ENCODE results near the gene FARP1. TPM values are rescaled to one million over a fixed set of nuclear protein-coding genes. Genes with fewer than 3 reads are reported as not detected.

FARP1 gene
- total and polyA plus RNA-seq, 2 of the 13 experiments (the other 11 are each of a cell fraction or from before 2014, with no cell fraction given): 70.6 to 126 TPM

GRCh38 chr13:98246538-98247172 is 103.8 kb downstream of the FARP1 start (continued):
- TF ChIP-seq ZNF557 (CRISPR knock-in tag; IDR thresholded peaks at IDR 0.05) (no peak), ATAD3A (CRISPR knock-in tag; IDR thresholded peaks at IDR 0.05) (no peak), ZNF724P (CRISPR knock-in tag; IDR thresholded peaks at IDR 0.05; ENCODE audit: borderline replicate concordance) (no peak), TAF15 (IDR thresholded peaks at IDR 0.05; ENCODE audit: low read depth, low read length, poor library complexity, severe bottlenecking) (no peak), PAF1 (CRISPR knock-in tag; IDR thresholded peaks at IDR 0.05) (no peak), BORCS8-MEF2B (CRISPR knock-in tag; IDR thresholded peaks at IDR 0.05) (no peak), ZKSCAN1 (IDR thresholded peaks at IDR 0.05; ENCODE audit: low read length) (no peak), ZUFSP (CRISPR knock-in tag; IDR thresholded peaks at IDR 0.05; ENCODE audit: borderline replicate concordance) (no peak), SETDB1 (CRISPR knock-in tag; IDR thresholded peaks at IDR 0.05; ENCODE audit: borderline replicate concordance) (no peak), ZFYVE20 (CRISPR knock-in tag; IDR thresholded peaks at IDR 0.05; ENCODE audit: borderline replicate concordance, low read depth) (no peak), POGK (CRISPR knock-in tag; conservative IDR thresholded peaks at IDR 0.05) (no peak; the same call in 1 of the 2 replicates), ZNF740 (CRISPR knock-in tag; IDR thresholded peaks at IDR 0.05) (no peak), ZNF281 (CRISPR knock-in tag; IDR thresholded peaks at IDR 0.05; ENCODE audit: borderline replicate concordance) (no peak), SIX4 (CRISPR knock-in tag; IDR thresholded peaks at IDR 0.05) (no peak), ZNF558 (CRISPR knock-in tag; IDR thresholded peaks at IDR 0.05; ENCODE audit: borderline replicate concordance) (no peak), CSRNP2 (CRISPR knock-in tag; conservative IDR thresholded peaks at IDR 0.05; ENCODE audit: low read depth) (no peak), GATAD1 (CRISPR knock-in tag; IDR thresholded peaks at IDR 0.05) (peak; percentile 12; the same call in 1 of the 2 replicates), KDM5B (CRISPR knock-in tag; IDR thresholded peaks at IDR 0.05; ENCODE audit: borderline replicate concordance) (no peak), NFE2L1 (CRISPR knock-in tag; IDR thresholded peaks at IDR 0.05; ENCODE audit: borderline replicate concordance) (no peak), ZNF121 (CRISPR knock-in tag; IDR thresholded peaks at IDR 0.05) (no peak), ZNF17 (CRISPR knock-in tag; IDR thresholded peaks at IDR 0.05) (no peak), ZNF878 (CRISPR knock-in tag; IDR thresholded peaks at IDR 0.05) (no peak; the same call in 1 of the 2 replicates)

All from HepG2 (cell line).